HG02852 (cell line): ENCODE data around the gene SLITRK2.

ENCODE experiments used
- ATAC-seq: cut with Tn5 transposase; IDR thresholded peaks from one replicate; pipeline ENCODE4 v1.9.1; 2021; ENCODE audit warnings: mild to moderate bottlenecking, moderate library complexity; ENCODE audit not compliant: unreplicated experiment

Gene SLITRK2

GRCh38 chrX:145817331-145818185, at the start of gene SLITRK2:
Gene SLITRK2, plus strand, starts transcription at chrX:145817829. Its CDS starts 4,597 bp downstream, at chrX:145822426.
- no peak for ATAC-seq

GRCh38 chrX:145773006-145773405, 44.6 kb upstream of the SLITRK2 start:
- no peak for ATAC-seq

GRCh38 chrX:145792281-145792680, 25.3 kb upstream of the SLITRK2 start:
- ATAC-seq, result no peak

GRCh38 chrX:145803508-145803907, 14.1 kb upstream of the SLITRK2 start:
- no peak for ATAC-seq

GRCh38 chrX:145813081-145813480, 4.5 kb upstream of the SLITRK2 start:
- ATAC-seq, result no peak

- ATAC-seq, result no peak
These were observed 871 bp upstream of the SLITRK2 start for GRCh38 chrX:145816601-145817315.

GRCh38 chrX:145818186-145819113, 821 bp downstream of the SLITRK2 start:
- no peak for ATAC-seq

- no peak for ATAC-seq
These were observed 3.2 kb downstream of the SLITRK2 start for GRCh38 chrX:145820825-145821224.

- no peak for ATAC-seq
These were observed 3.8 kb downstream of the SLITRK2 start for GRCh38 chrX:145821291-145821897.

GRCh38 chrX:145821898-145822571, 4.4 kb downstream of the SLITRK2 start:
- no peak for ATAC-seq

GRCh38 chrX:145823132-145823531, 5.5 kb downstream of the SLITRK2 start:
- ATAC-seq, result no peak

GRCh38 chrX:145825896-145826295, 8.3 kb downstream of the SLITRK2 start:
- ATAC-seq, result no peak

GRCh38 chrX:145826466-145826865, 8.8 kb downstream of the SLITRK2 start:
- ATAC-seq, result no peak

GRCh38 chrX:145832796-145833195, 15.2 kb downstream of the SLITRK2 start:
- ATAC-seq, result no peak

GRCh38 chrX:145840531-145840930, 22.9 kb downstream of the SLITRK2 start:
- ATAC-seq, result no peak

- no peak for ATAC-seq
These were observed 25.7 kb downstream of the SLITRK2 start for GRCh38 chrX:145843146-145843904.

GRCh38 chrX:145844886-145845285, 27.3 kb downstream of the SLITRK2 start:
- no peak for ATAC-seq

GRCh38 chrX:145848448-145848847, 30.8 kb downstream of the SLITRK2 start:
- ATAC-seq, result no peak

GRCh38 chrX:145848857-145849256, 31.2 kb downstream of the SLITRK2 start:
- ATAC-seq, result no peak
